ENCODE measurements around the gene TTC9C.

Gene TTC9C

GRCh38 chr11:62689421-62690183, 38.7 kb upstream of the TTC9C start, which contains the start of gene LRRN4CL:
Gene LRRN4CL (minus strand): TSS chr11:62689530. CDS start chr11:62688508, 1,022 bp downstream.
- TF ChIP-seq, protein P1, sequence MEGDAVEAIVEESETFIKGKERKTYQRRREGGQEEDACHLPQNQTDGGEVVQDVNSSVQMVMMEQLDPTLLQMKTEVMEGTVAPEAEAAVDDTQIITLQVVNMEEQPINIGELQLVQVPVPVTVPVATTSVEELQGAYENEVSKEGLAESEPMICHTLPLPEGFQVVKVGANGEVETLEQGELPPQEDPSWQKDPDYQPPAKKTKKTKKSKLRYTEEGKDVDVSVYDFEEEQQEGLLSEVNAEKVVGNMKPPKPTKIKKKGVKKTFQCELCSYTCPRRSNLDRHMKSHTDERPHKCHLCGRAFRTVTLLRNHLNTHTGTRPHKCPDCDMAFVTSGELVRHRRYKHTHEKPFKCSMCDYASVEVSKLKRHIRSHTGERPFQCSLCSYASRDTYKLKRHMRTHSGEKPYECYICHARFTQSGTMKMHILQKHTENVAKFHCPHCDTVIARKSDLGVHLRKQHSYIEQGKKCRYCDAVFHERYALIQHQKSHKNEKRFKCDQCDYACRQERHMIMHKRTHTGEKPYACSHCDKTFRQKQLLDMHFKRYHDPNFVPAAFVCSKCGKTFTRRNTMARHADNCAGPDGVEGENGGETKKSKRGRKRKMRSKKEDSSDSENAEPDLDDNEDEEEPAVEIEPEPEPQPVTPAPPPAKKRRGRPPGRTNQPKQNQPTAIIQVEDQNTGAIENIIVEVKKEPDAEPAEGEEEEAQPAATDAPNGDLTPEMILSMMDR (IDR thresholded peaks at IDR 0.05) = no peak

GRCh38 chr11:62694455-62695167, 33.7 kb upstream of the TTC9C start:
- TF ChIP-seq, protein P1 (IDR thresholded peaks at IDR 0.05) = peak; percentile 82

- TF ChIP-seq, protein P1 (IDR thresholded peaks at IDR 0.05) = no peak
Observed at GRCh38 chr11:62702246-62702645, 26.0 kb upstream of the TTC9C start.

- TF ChIP-seq, protein P1 (IDR thresholded peaks at IDR 0.05) = peak; percentile 30; the same call in 1 of the 2 replicates
Observed at GRCh38 chr11:62705413-62705812, 22.9 kb upstream of the TTC9C start.

- TF ChIP-seq, protein P1 (IDR thresholded peaks at IDR 0.05) = no peak
Observed at GRCh38 chr11:62705880-62706849, 22.1 kb upstream of the TTC9C start.

DNA sequence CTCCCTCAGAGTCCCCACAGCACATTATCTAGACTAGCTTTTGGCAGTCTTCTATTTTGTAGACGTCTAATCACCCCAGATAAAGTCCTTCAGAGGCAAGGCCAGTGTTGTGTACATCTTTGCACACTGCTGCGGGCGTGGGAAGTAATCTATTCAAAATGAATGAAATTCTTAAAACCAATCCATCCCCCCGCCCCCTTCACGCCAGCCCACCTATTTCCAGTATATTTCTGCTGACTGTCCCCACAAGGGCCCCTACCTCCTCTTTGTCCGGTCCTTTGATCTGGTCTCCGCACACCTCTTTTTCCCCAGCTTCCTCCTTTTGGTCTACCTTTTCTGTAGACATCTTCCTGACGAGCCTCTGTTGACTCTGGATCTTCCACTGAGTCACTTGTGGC, 21.4 kb upstream of the TTC9C start:
- TF ChIP-seq, protein P1 (IDR thresholded peaks at IDR 0.05) = no peak

GRCh38 chr11:62707277-62707861, 20.9 kb upstream of the TTC9C start, which contains the start of the genes BSCL2 and GNG3:
Gene BSCL2 (minus strand): TSS chr11:62707424. CDS start chr11:62707195, 229 bp downstream.
Gene GNG3 (plus strand): TSS chr11:62707676. CDS start chr11:62708296, 620 bp downstream.
- TF ChIP-seq, protein P1 (IDR thresholded peaks at IDR 0.05) = no peak
